AG09309 (cell line): Measurements from ENCODE around the gene MGST2.
"Not testable (repeated sequence)": the region's sequence is repeated elsewhere in the genome, so short reads cannot be mapped to it uniquely, and the experiment has no call there.

ENCODE experiments used
- DNase-seq: peaks from one replicate; pipeline ENCODE4 v3.0.0-alpha.2; 2010; ENCODE audit warnings: low read depth
- H3K4me3 ChIP-seq: 2 replicates; pipeline ENCODE4 v1.5.1; 2011; ENCODE audit warnings: mild to moderate bottlenecking, low read depth, low read length, moderate library complexity; ENCODE audit not compliant: control insufficient read depth
- CTCF ChIP-seq: IDR thresholded peaks from 2 replicates; pipeline ENCODE4 v1.5.1; 2011; ENCODE audit warnings: mild to moderate bottlenecking, low read depth, low read length, inconsistent platforms; ENCODE audit not compliant: insufficient read depth, control insufficient read depth; ENCODE audit errors: missing control alignments

MGST2 gene

GRCh38 chr4:139625482-139625881 lies 40.1 kb upstream of the MGST2 start:
- no peak for TF ChIP-seq CTCF
- no peak overlapping the region for H3K4me3 ChIP-seq
- DNase-seq = no peak

GRCh38 chr4:139628184-139629012 lies 37.2 kb upstream of the MGST2 start:
- H3K4me3 ChIP-seq = no peak overlapping the region
- no peak for TF ChIP-seq CTCF
- no peak for DNase-seq

- TF ChIP-seq CTCF = no peak
- no peak for DNase-seq
- H3K4me3 ChIP-seq = no peak overlapping the region
These were observed 36.0 kb upstream of the MGST2 start for GRCh38 chr4:139629436-139630125.

- no peak for DNase-seq
- no peak overlapping the region for H3K4me3 ChIP-seq
- TF ChIP-seq CTCF = no peak
These were observed 35.5 kb upstream of the MGST2 start for GRCh38 chr4:139630126-139630495.

- no peak for DNase-seq
- H3K4me3 ChIP-seq = no peak overlapping the region
- TF ChIP-seq CTCF = no peak
These were observed 34.6 kb upstream of the MGST2 start for GRCh38 chr4:139630991-139631390.

GRCh38 chr4:139631791-139632190 lies 33.8 kb upstream of the MGST2 start:
- TF ChIP-seq CTCF = no peak
- no peak overlapping the region for H3K4me3 ChIP-seq
- DNase-seq = no peak

- not testable (repeated sequence) for H3K4me3 ChIP-seq, DNase-seq
These were observed 32.9 kb upstream of the MGST2 start for GRCh38 chr4:139632739-139633138.
